Measurements from ENCODE around the gene FRAS1. TPM values are rescaled to one million over a fixed set of nuclear protein-coding genes. Genes with fewer than 3 reads are reported as not detected.

FRAS1 gene
- total RNA-seq, 2 experiments from 2014 or later, result 0.09 TPM; not detected in 1

DNA sequence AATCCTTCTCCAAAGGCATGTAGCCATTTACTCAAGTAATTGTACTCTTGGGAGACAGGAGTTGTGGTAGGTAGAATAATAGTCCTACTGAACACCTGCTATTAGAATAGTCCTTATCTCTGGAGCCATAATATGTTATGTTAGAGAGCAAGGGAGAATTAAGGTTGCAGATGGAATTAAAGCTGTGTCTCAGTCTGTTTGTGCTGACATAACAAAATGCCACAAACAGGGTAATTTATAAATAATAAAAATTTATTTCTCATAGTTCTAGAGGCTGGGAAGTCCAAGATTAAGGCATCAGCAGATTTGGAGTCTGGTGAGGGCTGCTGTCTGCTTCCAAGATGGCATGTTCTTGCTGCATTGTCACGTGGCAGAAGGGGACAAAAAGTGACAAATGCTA, 24.2 kb upstream of the FRAS1 start:
- CTCF ChIA-PET, result interaction anchor here (1.3 kb wide), 1 partner anchor 9 kb away, joined by 3 read pairs; no protein-coding TSS in a partner anchor
- intact Hi-C loops (cut with DNase I, micrococcal nuclease), result no loop called here
- Mint-ChIP-seq H3K4me3 (no peak overlapping the region), H3K36me3 (ENCODE audit: low read depth) (no peaks in the 10 kb centered on the region), H3K27me3 (peaks cover 14% of the 10 kb centered on the region), H3K4me1 (no peaks in the 10 kb centered on the region), H3K27ac (no peak overlapping the region), H3K9me3 (ENCODE audit: low read depth) (no peaks in the 10 kb centered on the region)
- POLR2A ChIA-PET, result no interaction called here
- ATAC-seq (no peak), DNase-seq (no peak)

DNA sequence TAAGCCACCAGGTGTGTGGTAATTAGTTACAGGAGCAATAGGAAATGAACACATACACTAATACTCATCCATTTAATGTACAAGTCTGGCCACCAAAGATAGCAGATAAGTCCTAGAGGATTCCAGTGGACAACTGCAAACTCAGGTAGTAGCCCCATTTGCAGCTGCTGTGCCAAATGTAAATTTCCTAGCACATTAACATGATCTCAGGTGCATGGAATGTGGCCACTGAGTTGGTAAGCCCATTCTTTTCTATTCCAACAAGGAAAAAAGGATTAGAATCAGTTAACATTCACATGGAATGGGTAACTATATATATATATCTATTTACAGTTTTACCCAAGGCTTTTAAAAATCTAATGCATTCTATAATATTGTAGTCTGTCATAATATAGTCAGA, 23.3 kb upstream of the FRAS1 start:
- DNase-seq, result no peak
- peaks cover 16% of the 10 kb centered on the region for H3K27me3 Mint-ChIP-seq
- intact Hi-C loops (cut with DNase I, micrococcal nuclease), result no loop called here
- POLR2A ChIA-PET, result no interaction called here
- no peaks in the 10 kb centered on the region for H3K4me1 Mint-ChIP-seq
- ATAC-seq, result no peak
- H3K36me3 Mint-ChIP-seq (ENCODE audit: low read depth), result no peaks in the 10 kb centered on the region
- no peak overlapping the region for H3K4me3 Mint-ChIP-seq
- no peaks in the 10 kb centered on the region for H3K9me3 Mint-ChIP-seq (ENCODE audit: low read depth)
- no peak overlapping the region for H3K27ac Mint-ChIP-seq
- CTCF ChIA-PET, result interaction anchor here (1.3 kb wide), 1 partner anchor 8 kb away, joined by 3 read pairs; no protein-coding TSS in a partner anchor

DNA sequence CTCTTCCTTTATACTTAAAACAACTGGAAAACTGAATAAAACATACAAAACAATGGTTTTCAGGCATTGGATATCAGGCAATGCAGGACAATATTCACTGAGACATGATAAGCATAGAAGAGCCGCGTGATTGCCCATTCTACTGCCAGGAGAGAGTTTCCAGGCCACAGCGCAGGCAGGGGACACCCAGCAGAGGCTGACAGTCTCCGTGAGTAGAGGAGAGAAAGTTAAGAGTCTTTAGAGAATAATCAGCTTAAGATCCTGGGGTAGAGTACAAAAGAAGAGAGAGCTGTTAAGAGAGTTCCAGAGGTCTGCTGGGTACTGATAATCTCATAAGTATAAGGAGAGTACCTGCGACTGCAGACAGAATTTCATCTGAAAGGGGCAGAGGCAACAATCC, 18.4 kb upstream of the FRAS1 start:
- ChIA-PET POLR2A (no interaction called here), CTCF (no interaction called here)
- no peaks in the 10 kb centered on the region for H3K36me3 Mint-ChIP-seq (ENCODE audit: low read depth)
- no peak overlapping the region for H3K4me3 Mint-ChIP-seq
- no peak for ATAC-seq
- H3K9me3 Mint-ChIP-seq (ENCODE audit: low read depth), result no peaks in the 10 kb centered on the region
- no peaks in the 10 kb centered on the region for H3K4me1 Mint-ChIP-seq
- intact Hi-C loops (cut with DNase I, micrococcal nuclease), result no loop called here
- no peak for DNase-seq
- H3K27ac Mint-ChIP-seq, result no peak overlapping the region
- H3K27me3 Mint-ChIP-seq, result peaks cover 5% of the 10 kb centered on the region

DNA sequence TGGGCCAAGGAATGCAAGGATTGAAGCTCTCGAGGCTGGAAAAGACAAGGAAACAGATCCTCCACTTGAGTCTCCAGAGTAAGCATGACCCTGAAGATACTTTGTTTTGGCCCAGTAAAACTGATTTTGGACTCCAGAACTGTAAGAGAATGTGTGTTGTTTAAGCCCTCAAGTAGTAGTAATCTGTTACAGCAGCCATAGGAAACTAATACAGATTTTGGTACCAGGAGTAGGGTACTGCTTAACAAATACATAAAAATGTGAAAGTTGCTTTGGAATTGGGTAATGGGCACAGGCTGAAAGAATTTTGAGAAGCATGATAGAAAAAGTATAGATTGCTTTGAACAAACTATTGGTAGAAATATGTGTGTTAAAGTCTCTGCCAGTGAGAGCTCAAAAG, 17.4 kb upstream of the FRAS1 start:
- CTCF ChIA-PET, result interaction anchor here (0.8 kb wide), 1 partner anchor 20 kb away, joined by 3 read pairs; no protein-coding TSS in a partner anchor
- no peak for ATAC-seq
- no peaks in the 10 kb centered on the region for H3K36me3 Mint-ChIP-seq (ENCODE audit: low read depth)
- DNase-seq, result no peak
- POLR2A ChIA-PET, result no interaction called here
- intact Hi-C loops (cut with DNase I, micrococcal nuclease), result no loop called here
- peaks cover 5% of the 10 kb centered on the region for H3K27me3 Mint-ChIP-seq
- H3K4me3 Mint-ChIP-seq, result no peak overlapping the region
- H3K27ac Mint-ChIP-seq, result no peak overlapping the region
- no peaks in the 10 kb centered on the region for H3K9me3 Mint-ChIP-seq (ENCODE audit: low read depth)
- no peaks in the 10 kb centered on the region for H3K4me1 Mint-ChIP-seq

DNA sequence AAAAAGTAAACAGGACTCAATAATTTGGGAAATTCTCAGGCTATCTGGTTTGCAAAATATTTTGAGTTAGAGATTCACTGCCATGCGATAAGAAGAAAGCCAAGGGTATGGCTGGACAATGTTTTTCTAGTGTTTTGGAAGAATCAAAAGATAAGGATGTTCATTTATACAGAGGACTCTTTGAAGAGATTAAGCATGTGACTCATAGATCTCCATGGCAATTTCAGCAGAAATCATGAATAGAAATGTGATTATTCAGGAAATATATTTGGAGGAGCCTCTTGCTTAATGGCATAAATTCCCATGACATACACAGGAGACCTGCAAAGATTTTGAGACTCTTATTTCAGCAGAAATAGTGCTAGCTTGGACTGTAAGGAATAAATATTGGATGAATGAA, 16.7 kb upstream of the FRAS1 start:
- Mint-ChIP-seq H3K4me1 (no peaks in the 10 kb centered on the region), H3K27me3 (peaks cover 2% of the 10 kb centered on the region), H3K4me3 (no peak overlapping the region), H3K27ac (no peak overlapping the region), H3K9me3 (ENCODE audit: low read depth) (no peaks in the 10 kb centered on the region), H3K36me3 (ENCODE audit: low read depth) (no peaks in the 10 kb centered on the region)
- ChIA-PET POLR2A (no interaction called here), CTCF (interaction anchor here (0.8 kb wide), 1 partner anchor 19 kb away, joined by 3 read pairs; no protein-coding TSS in a partner anchor)
- DNase-seq (no peak), ATAC-seq (no peak)
- intact Hi-C loops (cut with DNase I, micrococcal nuclease), result no loop called here

DNA sequence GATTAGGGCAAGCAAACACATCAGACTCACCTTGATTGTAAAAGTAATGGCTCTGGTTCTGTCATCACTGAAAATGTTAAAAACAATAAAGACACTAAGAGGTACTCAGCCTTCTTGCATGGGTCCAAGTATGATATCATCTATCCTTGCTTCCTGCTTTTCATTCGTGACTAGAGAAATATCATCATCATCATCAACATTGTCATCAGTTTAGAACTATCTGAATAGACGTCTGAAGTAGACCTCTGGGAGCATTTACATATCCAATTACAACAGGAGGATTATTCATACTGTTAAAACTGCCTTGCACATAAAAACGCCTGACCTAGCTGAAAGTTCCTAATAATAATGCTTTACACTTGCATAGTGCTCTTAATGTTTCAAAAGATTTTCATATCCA, 9.8 kb upstream of the FRAS1 start:
- Mint-ChIP-seq H3K9me3 (ENCODE audit: low read depth) (no peaks in the 10 kb centered on the region), H3K27me3 (peaks cover 8% of the 10 kb centered on the region), H3K4me3 (no peak overlapping the region), H3K27ac (no peak overlapping the region), H3K4me1 (no peaks in the 10 kb centered on the region), H3K36me3 (ENCODE audit: low read depth) (no peaks in the 10 kb centered on the region)
- intact Hi-C loops (cut with DNase I, micrococcal nuclease), result no loop called here
- ATAC-seq, result no peak
- CTCF ChIA-PET, result interaction anchor here (3.4 kb wide), 1 partner anchor 12 kb away, joined by 17 read pairs; no protein-coding TSS in a partner anchor
- DNase-seq, result no peak
- POLR2A ChIA-PET, result no interaction called here

DNA sequence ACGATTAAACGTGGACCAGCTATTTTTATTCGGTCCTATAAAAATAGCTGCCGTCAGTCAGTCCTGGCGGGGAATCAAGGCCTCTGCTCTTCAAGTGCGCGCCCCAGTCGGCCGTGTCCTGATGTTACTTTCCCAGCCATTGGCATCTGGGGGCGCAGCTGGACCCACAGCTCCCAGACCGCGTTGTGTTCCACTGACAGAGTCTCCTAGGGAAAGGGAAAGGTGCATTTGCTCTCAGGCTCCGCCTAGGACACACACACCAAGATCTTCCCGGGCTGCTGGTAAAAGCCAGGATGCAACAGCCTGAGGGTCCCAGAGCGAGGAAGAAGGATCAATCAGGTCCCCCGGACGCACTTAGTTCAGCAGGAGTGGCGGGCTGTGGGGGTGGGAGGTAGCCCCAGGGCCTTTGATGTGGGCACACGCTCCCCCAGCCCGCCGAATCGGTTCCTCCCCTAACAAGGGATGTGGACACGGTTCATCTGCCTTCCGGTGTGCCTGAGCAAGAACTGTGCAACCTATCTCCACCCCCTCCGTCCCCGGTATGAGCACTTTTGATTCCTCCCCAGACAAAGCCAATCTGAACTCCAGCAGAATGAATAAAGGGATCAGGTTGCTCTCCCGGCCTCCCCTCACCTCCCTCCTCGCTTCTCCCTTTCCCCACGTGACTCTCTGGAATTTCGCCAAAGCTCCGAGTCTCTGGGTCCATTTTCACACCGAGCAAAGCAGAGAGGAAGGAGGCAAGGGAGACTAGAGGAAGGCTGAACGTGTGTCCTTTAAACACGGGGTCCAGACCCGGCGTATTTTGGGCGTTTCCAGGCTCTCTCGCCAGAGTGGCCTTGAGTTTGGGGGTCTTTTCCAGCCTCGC, 626 bp upstream of the FRAS1 start:
- H3K4me3 Mint-ChIP-seq, result peak overlapping the region; percentile 72
- H3K27me3 Mint-ChIP-seq, result peaks cover 53% of the 10 kb centered on the region
- no peaks in the 10 kb centered on the region for H3K9me3 Mint-ChIP-seq (ENCODE audit: low read depth)
- DNase-seq (peak; percentile 61), ATAC-seq (peak; percentile 76)
- H3K4me1 Mint-ChIP-seq, result peaks cover 24% of the 10 kb centered on the region
- H3K36me3 Mint-ChIP-seq (ENCODE audit: low read depth), result no peaks in the 10 kb centered on the region
- intact Hi-C loops (cut with DNase I, micrococcal nuclease), result loop anchor here (5.0 to 10.0 kb wide), 4 partner anchors 99 to 806 kb away; no protein-coding TSS in a partner anchor
- ChIA-PET POLR2A (interaction anchor here (0.6 kb wide), 1 partner anchor 427 kb away, joined by 3 read pairs; no protein-coding TSS in a partner anchor), CTCF (interaction anchor here (0.6 kb wide), 1 partner anchor 458 kb away, joined by 4 read pairs; no protein-coding TSS in a partner anchor)
- H3K27ac Mint-ChIP-seq, result no peak overlapping the region

DNA sequence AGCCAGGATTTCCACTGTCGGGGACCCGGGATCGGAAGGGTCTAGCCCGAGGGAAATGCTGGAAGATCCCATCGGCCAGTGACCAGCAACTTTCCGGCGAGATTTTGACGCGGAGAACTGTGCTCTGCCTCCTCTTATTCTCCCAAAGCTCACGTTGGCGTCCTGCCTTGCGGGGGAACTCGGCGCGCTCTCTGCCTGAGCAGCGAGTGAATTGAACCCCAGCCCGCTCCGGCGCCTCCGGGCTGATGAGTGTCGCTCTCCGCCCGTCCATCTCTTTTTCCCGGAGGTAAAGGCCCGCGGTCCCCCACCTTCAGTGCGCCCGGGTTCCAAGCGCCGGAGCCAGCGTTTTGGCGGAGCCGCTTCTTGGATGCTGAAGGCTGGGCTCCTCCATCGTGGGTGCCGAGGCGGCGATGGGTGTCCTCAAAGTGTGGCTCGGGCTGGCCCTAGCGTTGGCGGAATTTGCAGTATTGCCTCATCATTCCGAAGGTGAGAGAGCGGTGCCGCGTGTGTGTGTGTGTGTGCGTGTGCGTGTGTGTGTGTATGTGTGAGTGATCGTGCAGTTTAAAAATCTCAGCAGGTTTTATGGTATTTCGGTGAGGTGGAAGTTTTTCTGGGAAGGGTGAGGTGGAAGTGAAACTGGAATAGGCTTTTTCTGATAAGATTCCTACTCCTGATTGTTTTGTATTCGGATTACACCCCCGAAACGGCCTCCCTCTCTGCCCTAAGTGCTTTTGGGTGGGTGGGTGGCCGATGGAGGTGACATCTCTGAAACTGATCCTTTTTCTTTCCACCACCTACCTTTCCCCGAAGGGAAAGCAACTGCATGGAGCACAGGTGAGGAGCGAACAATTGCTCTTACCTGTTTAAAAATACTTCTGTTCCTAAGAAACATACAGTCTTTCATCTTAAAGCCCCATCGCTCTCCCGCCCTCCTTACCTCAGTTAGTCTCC, 752 bp downstream of the FRAS1 start:
- Mint-ChIP-seq H3K27ac (peak overlapping the region; percentile 2), H3K4me1 (peaks cover 24% of the 10 kb centered on the region), H3K27me3 (peaks cover 59% of the 10 kb centered on the region), H3K9me3 (ENCODE audit: low read depth) (no peaks in the 10 kb centered on the region), H3K36me3 (ENCODE audit: low read depth) (no peaks in the 10 kb centered on the region), H3K4me3 (peak overlapping the region; percentile 72)
- POLR2A ChIA-PET, result no interaction called here
- ATAC-seq, result peak; percentile 45
- intact Hi-C loops (cut with DNase I, micrococcal nuclease), result loop anchor here (2.0 to 10.0 kb wide), 5 partner anchors 101 to 804 kb away; no protein-coding TSS in a partner anchor
- DNase-seq, result peak; percentile 67
- CTCF ChIA-PET, result interaction anchor here (0.6 to 2.7 kb wide), 3 partner anchors 12 to 460 kb away, joined by 3 to 17 read pairs (median 4); no protein-coding TSS in a partner anchor

DNA sequence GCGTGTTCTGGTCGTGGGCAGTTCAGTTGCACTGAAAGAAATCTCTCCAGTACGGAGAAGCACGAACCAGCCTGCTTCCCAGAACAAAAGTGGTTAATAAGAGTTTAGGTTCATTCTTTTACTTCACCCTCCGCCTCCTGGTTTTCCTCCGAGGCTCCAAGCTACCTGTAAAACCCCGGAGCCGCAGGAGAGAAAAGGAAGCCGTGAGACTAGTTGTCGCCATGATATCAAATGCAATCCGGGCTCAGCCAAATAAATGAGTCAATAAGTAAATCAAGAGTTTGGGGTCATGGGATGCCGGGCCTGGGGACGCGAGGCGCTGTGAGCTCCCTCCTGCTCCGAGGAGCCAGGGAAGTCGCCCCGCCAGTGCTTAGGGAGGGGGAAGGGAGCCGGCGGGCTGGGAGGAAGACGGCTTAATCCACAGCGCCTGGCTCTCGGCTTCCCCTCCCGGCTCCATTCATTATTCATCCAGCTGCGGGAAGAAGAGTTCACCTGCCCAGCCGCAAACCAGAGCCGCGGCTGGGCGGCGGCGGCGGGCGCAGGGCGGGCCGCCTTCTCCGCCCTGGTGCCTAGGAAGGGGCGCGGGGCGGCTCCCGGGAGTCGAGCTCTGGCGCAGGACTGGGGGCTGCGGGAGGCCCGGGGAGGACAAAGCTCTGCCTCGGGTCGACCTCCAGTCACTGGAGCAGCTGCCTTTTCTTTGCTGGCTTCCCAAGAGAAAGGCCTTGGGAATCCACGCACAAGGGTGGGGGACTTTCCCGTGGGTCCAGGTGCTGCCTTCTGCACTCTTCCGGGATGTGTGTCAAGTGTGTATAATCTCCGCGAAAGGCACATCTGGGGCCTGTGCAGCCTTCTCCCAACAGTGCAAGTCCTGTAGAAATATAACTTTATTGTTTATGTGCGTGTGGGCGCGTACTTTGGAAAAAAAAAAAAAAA, 1.7 kb downstream of the FRAS1 start:
- peak overlapping the region; percentile 72 for H3K4me3 Mint-ChIP-seq
- no peaks in the 10 kb centered on the region for H3K36me3 Mint-ChIP-seq (ENCODE audit: low read depth)
- H3K27me3 Mint-ChIP-seq, result peaks cover 62% of the 10 kb centered on the region
- ChIA-PET CTCF (interaction anchor here (0.6 to 2.7 kb wide), 10 partner anchors 10 to 793 kb away, joined by 3 to 17 read pairs (median 4); no protein-coding TSS in a partner anchor), POLR2A (no interaction called here)
- no peak overlapping the region for H3K27ac Mint-ChIP-seq
- H3K4me1 Mint-ChIP-seq, result peaks cover 24% of the 10 kb centered on the region
- peak; percentile 23 for DNase-seq
- no peaks in the 10 kb centered on the region for H3K9me3 Mint-ChIP-seq (ENCODE audit: low read depth)
- intact Hi-C loops (cut with DNase I, micrococcal nuclease), result loop anchor here (2.0 to 10.0 kb wide), 5 partner anchors 102 to 803 kb away; no protein-coding TSS in a partner anchor
- no peak for ATAC-seq

DNA sequence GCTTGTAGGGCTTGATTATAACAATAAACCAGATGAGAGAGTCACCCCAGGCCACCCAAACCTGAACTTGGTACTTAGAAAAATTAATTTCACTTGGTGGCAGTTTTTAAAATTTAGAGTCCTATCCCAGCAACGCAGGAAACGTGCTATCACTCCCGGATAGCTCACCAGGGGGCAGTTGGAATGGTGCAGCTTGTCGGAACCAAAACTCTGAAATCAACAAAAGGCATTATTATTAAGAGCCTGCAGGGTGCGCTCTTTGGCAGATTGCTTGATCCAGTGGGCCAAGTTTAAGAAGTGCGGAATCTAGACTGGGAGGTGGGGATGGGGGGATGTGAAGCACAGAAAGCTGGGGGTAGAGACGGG, 2.4 kb downstream of the FRAS1 start:
- no peaks in the 10 kb centered on the region for H3K36me3 Mint-ChIP-seq (ENCODE audit: low read depth)
- CTCF ChIA-PET, result interaction anchor here (0.6 to 2.7 kb wide), 11 partner anchors 9 to 793 kb away, joined by 3 to 17 read pairs (median 4); no protein-coding TSS in a partner anchor
- H3K9me3 Mint-ChIP-seq (ENCODE audit: low read depth), result no peaks in the 10 kb centered on the region
- intact Hi-C loops (cut with DNase I, micrococcal nuclease), result loop anchor here (2.0 to 10.0 kb wide), 5 partner anchors 102 to 803 kb away; no protein-coding TSS in a partner anchor
- H3K4me3 Mint-ChIP-seq, result peak overlapping the region; percentile 72
- DNase-seq (peak; percentile 53), ATAC-seq (no peak)
- H3K4me1 Mint-ChIP-seq, result peaks cover 24% of the 10 kb centered on the region
- peaks cover 61% of the 10 kb centered on the region for H3K27me3 Mint-ChIP-seq
- no peak overlapping the region for H3K27ac Mint-ChIP-seq
- POLR2A ChIA-PET, result no interaction called here
